ENCODE data around the gene CHCHD5. TPM values are rescaled to one million over a fixed set of nuclear protein-coding genes. Genes with fewer than 3 reads are reported as not detected.

CHCHD5 gene
- total RNA-seq, 1 experiment from 2014 or later: 33.2 TPM

GRCh38 chr2:112585400-112585799 lies 991 bp downstream of the CHCHD5 start:
- no peak for DNase-seq (ENCODE audit: low spot score)
- peaks cover 15% of the 10 kb centered on the region for H3K4me1 Mint-ChIP-seq
- no peaks in the 10 kb centered on the region for H3K9me3 Mint-ChIP-seq
- peaks cover 13% of the 10 kb centered on the region for H3K36me3 Mint-ChIP-seq
- POLR2A ChIA-PET: no interaction called here
- CTCF ChIA-PET: interaction anchor here (0.7 to 3.1 kb wide), 7 partner anchors 15 to 374 kb away, joined by 3 to 18 read pairs (median 4); partner anchors contain the start of gene SLC20A1
- no peaks in the 10 kb centered on the region for H3K27me3 Mint-ChIP-seq (ENCODE audit: low read depth)
- ATAC-seq: no peak
- peak overlapping the region; percentile 99 for H3K27ac Mint-ChIP-seq
- H3K4me3 Mint-ChIP-seq: peak overlapping the region; percentile 89
- TF ChIP-seq PRDM15 (CRISPR knock-in tag; IDR thresholded peaks at IDR 0.05): no peak
- no peak for TF ChIP-seq TCF7 (CRISPR knock-in tag; IDR thresholded peaks at IDR 0.05; ENCODE audit: low read depth)
- no peak for TF ChIP-seq EMX1 (CRISPR knock-in tag; IDR thresholded peaks at IDR 0.05)
- no peak for TF ChIP-seq ZNF423 (CRISPR knock-in tag; IDR thresholded peaks at IDR 0.05)

GRCh38 chr2:112585873-112586464 lies 1.6 kb downstream of the CHCHD5 start:
- H3K27me3 Mint-ChIP-seq (ENCODE audit: low read depth): no peaks in the 10 kb centered on the region
- CTCF ChIA-PET: interaction anchor here (0.7 to 3.1 kb wide), 4 partner anchors 14 to 140 kb away, joined by 3 to 18 read pairs (median 10); partner anchors contain the start of gene SLC20A1
- no peaks in the 10 kb centered on the region for H3K9me3 Mint-ChIP-seq
- H3K4me1 Mint-ChIP-seq: peaks cover 18% of the 10 kb centered on the region
- 0 out of 2 replicates have a peak overlapping the region, but pooled peaks have one; percentile 89 for H3K4me3 Mint-ChIP-seq
- POLR2A ChIA-PET: no interaction called here
- TF ChIP-seq NFATC4 (CRISPR knock-in tag; IDR thresholded peaks at IDR 0.05) (no peak), NR2C2 (CRISPR knock-in tag; IDR thresholded peaks at IDR 0.05) (no peak), CBFB (CRISPR knock-in tag; IDR thresholded peaks at IDR 0.05; ENCODE audit: low read depth) (no peak), CREM (CRISPR knock-in tag; IDR thresholded peaks at IDR 0.05) (no peak), NFE2L1 (CRISPR knock-in tag; IDR thresholded peaks at IDR 0.05) (no peak), PREB (CRISPR knock-in tag; IDR thresholded peaks at IDR 0.05; ENCODE audit: borderline replicate concordance) (no peak), HMGA2 (CRISPR knock-in tag; IDR thresholded peaks at IDR 0.05) (no peak), MAX (CRISPR knock-in tag; IDR thresholded peaks at IDR 0.05) (no peak), GTF2I (CRISPR knock-in tag; conservative IDR thresholded peaks at IDR 0.05) (no peak), CREB1 (CRISPR knock-in tag; IDR thresholded peaks at IDR 0.05) (no peak), TEAD4 (CRISPR knock-in tag; IDR thresholded peaks at IDR 0.05) (no peak), KAT7 (CRISPR knock-in tag; IDR thresholded peaks at IDR 0.05; ENCODE audit: borderline replicate concordance) (no peak), MXD4 (CRISPR knock-in tag; IDR thresholded peaks at IDR 0.05; ENCODE audit: borderline replicate concordance) (no peak)
- TF ChIP-seq, protein P1, sequence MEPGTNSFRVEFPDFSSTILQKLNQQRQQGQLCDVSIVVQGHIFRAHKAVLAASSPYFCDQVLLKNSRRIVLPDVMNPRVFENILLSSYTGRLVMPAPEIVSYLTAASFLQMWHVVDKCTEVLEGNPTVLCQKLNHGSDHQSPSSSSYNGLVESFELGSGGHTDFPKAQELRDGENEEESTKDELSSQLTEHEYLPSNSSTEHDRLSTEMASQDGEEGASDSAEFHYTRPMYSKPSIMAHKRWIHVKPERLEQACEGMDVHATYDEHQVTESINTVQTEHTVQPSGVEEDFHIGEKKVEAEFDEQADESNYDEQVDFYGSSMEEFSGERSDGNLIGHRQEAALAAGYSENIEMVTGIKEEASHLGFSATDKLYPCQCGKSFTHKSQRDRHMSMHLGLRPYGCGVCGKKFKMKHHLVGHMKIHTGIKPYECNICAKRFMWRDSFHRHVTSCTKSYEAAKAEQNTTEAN (CRISPR knock-in tag; IDR thresholded peaks at IDR 0.05): no peak
- TF ChIP-seq, protein P2, sequence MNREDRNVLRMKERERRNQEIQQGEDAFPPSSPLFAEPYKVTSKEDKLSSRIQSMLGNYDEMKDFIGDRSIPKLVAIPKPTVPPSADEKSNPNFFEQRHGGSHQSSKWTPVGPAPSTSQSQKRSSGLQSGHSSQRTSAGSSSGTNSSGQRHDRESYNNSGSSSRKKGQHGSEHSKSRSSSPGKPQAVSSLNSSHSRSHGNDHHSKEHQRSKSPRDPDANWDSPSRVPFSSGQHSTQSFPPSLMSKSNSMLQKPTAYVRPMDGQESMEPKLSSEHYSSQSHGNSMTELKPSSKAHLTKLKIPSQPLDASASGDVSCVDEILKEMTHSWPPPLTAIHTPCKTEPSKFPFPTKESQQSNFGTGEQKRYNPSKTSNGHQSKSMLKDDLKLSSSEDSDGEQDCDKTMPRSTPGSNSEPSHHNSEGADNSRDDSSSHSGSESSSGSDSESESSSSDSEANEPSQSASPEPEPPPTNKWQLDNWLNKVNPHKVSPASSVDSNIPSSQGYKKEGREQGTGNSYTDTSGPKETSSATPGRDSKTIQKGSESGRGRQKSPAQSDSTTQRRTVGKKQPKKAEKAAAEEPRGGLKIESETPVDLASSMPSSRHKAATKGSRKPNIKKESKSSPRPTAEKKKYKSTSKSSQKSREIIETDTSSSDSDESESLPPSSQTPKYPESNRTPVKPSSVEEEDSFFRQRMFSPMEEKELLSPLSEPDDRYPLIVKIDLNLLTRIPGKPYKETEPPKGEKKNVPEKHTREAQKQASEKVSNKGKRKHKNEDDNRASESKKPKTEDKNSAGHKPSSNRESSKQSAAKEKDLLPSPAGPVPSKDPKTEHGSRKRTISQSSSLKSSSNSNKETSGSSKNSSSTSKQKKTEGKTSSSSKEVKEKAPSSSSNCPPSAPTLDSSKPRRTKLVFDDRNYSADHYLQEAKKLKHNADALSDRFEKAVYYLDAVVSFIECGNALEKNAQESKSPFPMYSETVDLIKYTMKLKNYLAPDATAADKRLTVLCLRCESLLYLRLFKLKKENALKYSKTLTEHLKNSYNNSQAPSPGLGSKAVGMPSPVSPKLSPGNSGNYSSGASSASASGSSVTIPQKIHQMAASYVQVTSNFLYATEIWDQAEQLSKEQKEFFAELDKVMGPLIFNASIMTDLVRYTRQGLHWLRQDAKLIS (CRISPR knock-in tag; IDR thresholded peaks at IDR 0.05; ENCODE audit: borderline replicate concordance): no peak
- H3K27ac Mint-ChIP-seq: no peak overlapping the region
- ATAC-seq (no peak), DNase-seq (ENCODE audit: low spot score) (no peak)
- H3K36me3 Mint-ChIP-seq: peaks cover 13% of the 10 kb centered on the region

Measured in WTC11 (cell line).